CD14-positive monocyte (primary cell): ENCODE measurements around the gene NME9. TPM values are rescaled to one million over a fixed set of nuclear protein-coding genes. Genes with fewer than 3 reads are reported as not detected.
A peak's percentile ranks its signal among the peaks of the same experiment; 100 is the strongest.

Experiments
- DNase-seq, 3 donors: peaks; one replicate each; pipeline ENCODE4 v3.0.0-alpha.2; 2011 to 2022
- H2AFZ ChIP-seq: 2 replicates; pipeline ENCODE4 v1.6.0; 2012; ENCODE audit warnings: mild to moderate bottlenecking, low read depth, low read length, inconsistent platforms; ENCODE audit not compliant: insufficient read depth, poor library complexity, severe bottlenecking
- H3K27ac ChIP-seq, 2 donors: 1 replicate in 1 of 2; 2 replicates in 1 of 2; pipeline ENCODE4 v1.5.1; 2012 to 2013; ENCODE audit warnings: low read length in 2 of 2, control low read depth in 1 of 2, inconsistent platforms in 1 of 2, low read depth in 1 of 2, mild to moderate bottlenecking in 1 of 2
- H3K27me3 ChIP-seq, 2 donors: one replicate each; pipeline versions ENCODE4 v1.6.0 to v1.6.1; 2011 to 2013; ENCODE audit warnings: low read length in 2 of 2; ENCODE audit not compliant: control insufficient read depth in 2 of 2, insufficient read depth in 2 of 2
- H3K36me3 ChIP-seq, 2 donors: replicated peaks in 1 of 2; 1 replicate in 1 of 2; 2 replicates in 1 of 2; pipeline versions ENCODE4 v1.5.1 to v1.6.1; 2012 to 2013; ENCODE audit warnings: low read length in 2 of 2, control low read depth in 1 of 2, inconsistent platforms in 1 of 2, mild to moderate bottlenecking in 1 of 2; ENCODE audit not compliant: insufficient read depth in 2 of 2, control insufficient read depth in 1 of 2
- H3K4me1 ChIP-seq, 2 donors: 1 replicate in 1 of 2; 2 replicates in 1 of 2; pipeline versions ENCODE4 v1.5.1 to v1.6.1; 2012 to 2013; ENCODE audit warnings: low read length in 2 of 2, control low read depth in 1 of 2, inconsistent platforms in 1 of 2, mild to moderate bottlenecking in 1 of 2, moderate library complexity in 1 of 2; ENCODE audit not compliant: insufficient read depth in 2 of 2, control insufficient read depth in 1 of 2
- H3K4me2 ChIP-seq: replicated peaks from 2 replicates; pipeline ENCODE3; 2012; ENCODE audit warnings: low read length, moderate library complexity, mild to moderate bottlenecking; ENCODE audit not compliant: poor library complexity, severe bottlenecking; ENCODE audit errors: extremely low read depth
- H3K4me3 ChIP-seq, 3 experiments: fragments of 200-600 bp in 1 of 3; sonication (generic) in 1 of 3; replicated peaks in 1 of 3; 1 replicate in 2 of 3; 2 replicates in 1 of 3; pipeline ENCODE4 v1.5.1; 2011 to 2013; ENCODE audit warnings: low read length in 3 of 3, mild to moderate bottlenecking in 3 of 3, control low read depth in 2 of 3, low read depth in 2 of 3, inconsistent platforms in 1 of 3, moderate library complexity in 1 of 3
- H3K79me2 ChIP-seq: 2 replicates; pipeline ENCODE4 v1.6.0; 2012; ENCODE audit warnings: mild to moderate bottlenecking, control low read depth, inconsistent platforms, low read length, moderate library complexity; ENCODE audit not compliant: insufficient read depth
- H3K9ac ChIP-seq: 2 replicates; pipeline ENCODE4 v1.6.0; 2017; ENCODE audit warnings: low read length, mild to moderate bottlenecking; ENCODE audit not compliant: insufficient read depth, poor library complexity, severe bottlenecking
- H3K9me3 ChIP-seq, 2 donors: replicated peaks in 1 of 2; 1 replicate in 1 of 2; 2 replicates in 1 of 2; pipeline versions ENCODE4 v1.5.1 to v1.6.1; 2012 to 2013; ENCODE audit warnings: low read length in 2 of 2, control low read depth in 1 of 2; ENCODE audit not compliant: control insufficient read depth in 1 of 2, insufficient read depth in 1 of 2
- H4K20me1 ChIP-seq: 2 replicates; pipeline ENCODE4 v1.6.0; 2012; ENCODE audit warnings: mild to moderate bottlenecking, low read length, control low read depth, moderate library complexity; ENCODE audit not compliant: insufficient read depth
- H3K27ac Mint-ChIP-seq, 7 donors: one replicate each; pipeline ENCODE4 v1.8.0; 2020; ENCODE audit warnings: mild to moderate bottlenecking in 7 of 7, mixed read lengths in 7 of 7, moderate library complexity in 6 of 7, inconsistent platforms in 2 of 7
- H3K27me3 Mint-ChIP-seq, 3 donors: one replicate each; pipeline ENCODE4 v1.8.0; 2021 to 2022; ENCODE audit warnings: low read depth in 3 of 3, mild to moderate bottlenecking in 3 of 3, mixed read lengths in 3 of 3, moderate library complexity in 3 of 3, inconsistent platforms in 1 of 3
- H3K36me3 Mint-ChIP-seq, 2 donors: one replicate each; pipeline ENCODE4 v1.8.0; 2020; ENCODE audit warnings: mixed read lengths in 2 of 2, inconsistent platforms in 1 of 2, mild to moderate bottlenecking in 1 of 2
- H3K4me1 Mint-ChIP-seq: one replicate; pipeline ENCODE4 v1.8.0; 2020; ENCODE audit warnings: mild to moderate bottlenecking, mixed read lengths
- H3K4me3 Mint-ChIP-seq, 2 donors: one replicate each; pipeline ENCODE4 v1.8.0; 2020; ENCODE audit warnings: mild to moderate bottlenecking in 2 of 2, mixed read lengths in 2 of 2, moderate library complexity in 1 of 2
- H3K9me3 Mint-ChIP-seq, 7 donors: one replicate each; pipeline ENCODE4 v1.8.0; 2020 to 2022; ENCODE audit warnings: mixed read lengths in 7 of 7, mild to moderate bottlenecking in 6 of 7, moderate library complexity in 6 of 7, inconsistent platforms in 2 of 7
- WGBS: methylation state at CpG from one replicate; pipeline ENCODE4 v1.1.5; 2013; ENCODE audit warnings: missing lambda C conversion rate; ENCODE audit not compliant: insufficient coverage; 5-methylcytosine and 5-hydroxymethylcytosine counted together
- intact Hi-C, 2 donors: fragments of 100-400 bp; cut with micrococcal nuclease; formaldehyde crosslinking; loops; one replicate each; pipeline versions ENCODE4 v1.15.0 to v1.15.1; 2023
- polyA plus RNA-seq, 3 donors: library from polyadenylated mRNA; depleted of rRNA in 1 of 3; unstranded in 2 of 3; stranded (reverse) in 1 of 3; fragments of 300-500 nt in 2 of 3; fragments of >200 nt in 1 of 3; fragmentation: Illumina TruSeq in 2 of 3; gene quantifications; 1 replicate in 2 of 3; 2 replicates in 1 of 3; pipeline ENCODE4 v1.2.3, GENCODE V29; 2012 to 2021
- TF ChIP-seq, protein P1 (sequence below): fragments of 200-600 bp; IDR thresholded peaks from one replicate; pipeline ENCODE4 v1.8.0; 2022; ENCODE audit warnings: antibody characterized with exemption, mild to moderate bottlenecking

NME9 gene
- polyA plus RNA-seq, 3 donors: 0.04 TPM; not detected in 2

DNA sequence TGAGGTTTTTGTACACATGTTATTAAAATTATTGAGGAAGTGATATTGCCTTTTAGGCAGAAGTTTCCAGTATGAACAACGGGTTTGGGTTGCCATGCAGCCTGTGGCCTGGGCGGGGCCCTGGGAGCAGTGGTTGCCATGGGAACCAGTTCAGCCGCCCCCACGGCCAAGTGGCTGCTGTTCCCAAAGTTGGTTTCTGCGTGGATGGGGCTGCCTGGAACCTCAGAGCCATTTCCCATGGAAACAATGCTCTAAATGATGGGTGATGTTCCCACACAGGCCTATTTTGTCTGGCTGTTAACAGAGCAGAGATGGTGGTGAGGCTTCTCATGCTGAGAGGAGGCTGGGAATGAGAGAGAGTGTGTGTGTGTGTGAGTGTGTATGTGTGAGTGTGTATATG lies 38.3 kb upstream of the NME9 start:
- H3K9me3 ChIP-seq: no peaks in the 10 kb centered on the region
- Mint-ChIP-seq H3K4me3 (peak overlapping the region in 1 of 2 donors; percentile 70), H3K9me3 (peaks cover 0 to 6% (median 3%) of the 10 kb centered on the region in 7 donors), H3K27me3 (peaks cover 0 to 8% (median 3%) of the 10 kb centered on the region in 3 donors), H3K27ac (peak overlapping the region; percentile 54 to 95 (median 92)), H3K36me3 (peaks cover 2% of the 10 kb centered on the region in 2 donors), H3K4me1 (peaks cover 51% of the 10 kb centered on the region)
- peaks cover 44 to 49% of the 10 kb centered on the region in 2 donors for H3K4me1 ChIP-seq
- no peaks in the 10 kb centered on the region for H4K20me1 ChIP-seq
- intact Hi-C loops: no loop called here
- peak overlapping the region; percentile 34 for H3K4me2 ChIP-seq
- peak overlapping the region; percentile 38 for H2AFZ ChIP-seq
- no peak overlapping the region for H3K9ac ChIP-seq
- H3K27me3 ChIP-seq: no peaks in the 10 kb centered on the region
- DNase-seq: peak; percentile 74 to 79 (median 79)
- H3K36me3 ChIP-seq: no peaks in the 10 kb centered on the region
- H3K79me2 ChIP-seq: no peaks in the 10 kb centered on the region
- WGBS: 22% methylated on average over 5 of the region's 5 CpGs
- H3K4me3 ChIP-seq: peak overlapping the region in 1 of 3 experiments; percentile 24
- peak overlapping the region; percentile 52 to 74 for H3K27ac ChIP-seq
- TF ChIP-seq, protein P1, sequence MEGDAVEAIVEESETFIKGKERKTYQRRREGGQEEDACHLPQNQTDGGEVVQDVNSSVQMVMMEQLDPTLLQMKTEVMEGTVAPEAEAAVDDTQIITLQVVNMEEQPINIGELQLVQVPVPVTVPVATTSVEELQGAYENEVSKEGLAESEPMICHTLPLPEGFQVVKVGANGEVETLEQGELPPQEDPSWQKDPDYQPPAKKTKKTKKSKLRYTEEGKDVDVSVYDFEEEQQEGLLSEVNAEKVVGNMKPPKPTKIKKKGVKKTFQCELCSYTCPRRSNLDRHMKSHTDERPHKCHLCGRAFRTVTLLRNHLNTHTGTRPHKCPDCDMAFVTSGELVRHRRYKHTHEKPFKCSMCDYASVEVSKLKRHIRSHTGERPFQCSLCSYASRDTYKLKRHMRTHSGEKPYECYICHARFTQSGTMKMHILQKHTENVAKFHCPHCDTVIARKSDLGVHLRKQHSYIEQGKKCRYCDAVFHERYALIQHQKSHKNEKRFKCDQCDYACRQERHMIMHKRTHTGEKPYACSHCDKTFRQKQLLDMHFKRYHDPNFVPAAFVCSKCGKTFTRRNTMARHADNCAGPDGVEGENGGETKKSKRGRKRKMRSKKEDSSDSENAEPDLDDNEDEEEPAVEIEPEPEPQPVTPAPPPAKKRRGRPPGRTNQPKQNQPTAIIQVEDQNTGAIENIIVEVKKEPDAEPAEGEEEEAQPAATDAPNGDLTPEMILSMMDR: no peak

DNA sequence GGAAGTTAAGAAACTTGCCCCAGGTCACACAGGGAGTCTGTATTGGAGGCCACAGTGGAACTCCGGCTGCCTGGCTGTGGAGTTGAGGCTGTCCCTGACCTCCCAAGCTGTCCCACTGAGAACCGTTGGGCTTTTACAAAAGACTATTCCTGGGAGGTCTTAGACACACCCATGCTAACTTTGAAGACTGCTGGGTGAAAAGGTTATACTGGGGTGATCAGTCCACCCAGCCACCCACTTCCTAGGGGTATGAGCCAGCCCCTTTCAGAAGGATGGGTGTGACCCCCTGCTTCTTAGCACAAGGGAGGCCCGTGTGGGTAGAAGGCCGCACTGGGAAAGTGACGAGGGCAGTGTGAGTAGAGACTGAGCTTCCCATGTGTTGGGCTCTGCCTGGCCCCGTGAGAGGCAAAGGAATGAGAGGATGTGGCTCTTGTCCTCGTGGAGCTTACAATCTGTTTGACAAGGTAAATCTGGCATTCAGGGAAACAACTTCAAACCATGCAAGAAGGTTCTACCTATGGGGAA lies 37.7 kb upstream of the NME9 start:
- TF ChIP-seq, protein P1: no peak
- Histone ChIP-seq H3K27me3 (no peaks in the 10 kb centered on the region), H2AFZ (peak overlapping the region; percentile 38), H3K4me3 (peak overlapping the region in 1 of 3 experiments; percentile 24), H3K4me2 (peak overlapping the region; percentile 34), H3K9ac (peak overlapping the region; percentile 16), H3K79me2 (no peaks in the 10 kb centered on the region), H4K20me1 (no peaks in the 10 kb centered on the region), H3K36me3 (no peaks in the 10 kb centered on the region), H3K9me3 (no peaks in the 10 kb centered on the region), H3K27ac (peak overlapping the region; percentile 52 to 74), H3K4me1 (peaks cover 44 to 49% of the 10 kb centered on the region in 2 donors)
- Mint-ChIP-seq H3K4me1 (peaks cover 51% of the 10 kb centered on the region), H3K9me3 (peaks cover 0 to 6% (median 3%) of the 10 kb centered on the region in 7 donors), H3K4me3 (peak overlapping the region in 1 of 2 donors; percentile 47), H3K27me3 (peaks cover 0 to 8% (median 2%) of the 10 kb centered on the region in 3 donors), H3K36me3 (peaks cover 2% of the 10 kb centered on the region in 2 donors), H3K27ac (peak overlapping the region; percentile 16 to 95 (median 90))
- 86% methylated on average over 7 of the region's 7 CpGs for whole genome bisulfite sequencing
- intact Hi-C loops: no loop called here
- DNase-seq: no peak
